HG03045 (cell line): ENCODE measurements around the gene NPEPL1.
"Not testable (repeated sequence)": the region's sequence is repeated elsewhere in the genome, so short reads cannot be mapped to it uniquely, and the experiment has no call there.

Experiments used
- ATAC-seq: cut with Tn5 transposase; IDR thresholded peaks from one replicate; pipeline ENCODE4 v1.9.1; 2021; ENCODE audit warnings: mild to moderate bottlenecking, moderate library complexity; ENCODE audit not compliant: unreplicated experiment

Gene NPEPL1

DNA sequence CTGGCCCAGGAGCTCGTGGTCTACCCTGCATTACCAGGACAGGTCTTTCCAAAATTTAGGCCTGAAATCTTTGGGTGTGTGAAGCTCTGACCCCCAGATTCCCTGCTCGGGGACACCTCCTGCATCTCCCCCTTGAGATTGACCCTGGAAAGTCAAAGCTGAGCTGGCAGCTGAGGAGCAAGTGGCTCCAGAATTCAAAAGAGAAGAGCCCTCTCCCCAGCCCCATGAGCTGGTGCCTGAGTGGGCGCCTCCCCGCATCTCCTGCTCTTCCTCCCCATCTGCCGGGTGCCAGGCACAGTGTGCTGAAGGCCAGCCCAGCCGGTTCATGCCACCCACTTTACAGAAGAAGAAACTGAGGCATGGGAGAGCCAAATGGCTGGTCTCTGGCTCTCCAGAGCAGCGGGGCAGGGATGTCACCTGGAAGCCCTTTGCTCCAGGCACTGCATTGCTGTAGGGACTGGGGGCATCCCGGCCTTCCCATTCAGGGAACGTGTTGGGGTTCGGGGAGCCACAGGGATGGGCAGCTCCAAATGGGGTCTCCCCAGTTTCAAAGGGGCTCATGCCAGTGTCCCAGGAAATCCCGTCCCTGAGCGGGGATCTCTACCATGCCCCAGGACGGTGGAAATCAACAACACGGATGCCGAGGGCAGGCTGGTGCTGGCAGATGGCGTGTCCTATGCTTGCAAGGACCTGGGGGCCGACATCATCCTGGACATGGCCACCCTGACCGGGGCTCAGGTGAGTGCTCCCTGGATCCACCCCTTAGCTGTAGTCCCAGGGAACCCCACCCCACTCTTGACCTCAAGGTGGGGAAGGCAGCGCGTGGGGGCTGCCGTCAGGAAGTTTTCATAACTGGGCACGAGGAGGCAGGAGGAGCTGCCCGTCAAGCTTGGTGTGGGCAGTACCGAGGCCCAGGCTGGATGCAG, 20.5 kb downstream of the NPEPL1 start:
- no peak for ATAC-seq

- no peak for ATAC-seq
Observed at GRCh38 chr20:58713801-58714339, 21.3 kb downstream of the NPEPL1 start.

DNA sequence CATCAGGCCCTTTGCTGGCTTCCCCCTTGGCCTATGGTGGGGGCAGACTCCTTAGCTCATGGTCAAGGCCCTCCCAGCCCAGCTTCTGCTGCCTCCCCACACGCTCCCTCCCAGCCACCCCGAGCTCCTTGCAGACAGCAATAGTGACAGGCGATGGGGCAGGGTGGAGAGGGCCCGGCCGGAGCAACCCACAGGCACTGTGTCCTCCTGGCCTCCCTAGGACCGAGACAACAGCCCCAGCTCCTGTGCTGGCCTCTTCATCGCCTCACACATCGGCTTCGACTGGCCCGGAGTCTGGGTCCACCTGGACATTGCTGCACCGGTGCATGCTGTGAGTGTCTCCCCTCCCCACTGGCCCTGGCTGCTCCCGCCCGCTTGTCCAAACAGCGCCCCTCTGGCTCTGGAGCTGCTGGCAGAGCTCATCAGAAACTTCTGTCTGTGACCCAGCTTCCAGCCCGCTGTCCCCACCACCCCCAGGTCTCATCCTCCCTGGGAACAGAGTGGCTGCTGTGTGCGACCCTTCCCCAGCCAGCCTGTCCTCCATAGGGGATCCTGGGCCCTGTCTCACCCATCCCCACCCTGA, 21.8 kb downstream of the NPEPL1 start:
- no peak for ATAC-seq

GRCh38 chr20:58714923-58715351, 22.3 kb downstream of the NPEPL1 start:
- no peak for ATAC-seq

- no peak for ATAC-seq
Observed at GRCh38 chr20:58715391-58715800, 22.8 kb downstream of the NPEPL1 start.

GRCh38 chr20:58715801-58716475, 23.3 kb downstream of the NPEPL1 start:
- no peak for ATAC-seq

DNA sequence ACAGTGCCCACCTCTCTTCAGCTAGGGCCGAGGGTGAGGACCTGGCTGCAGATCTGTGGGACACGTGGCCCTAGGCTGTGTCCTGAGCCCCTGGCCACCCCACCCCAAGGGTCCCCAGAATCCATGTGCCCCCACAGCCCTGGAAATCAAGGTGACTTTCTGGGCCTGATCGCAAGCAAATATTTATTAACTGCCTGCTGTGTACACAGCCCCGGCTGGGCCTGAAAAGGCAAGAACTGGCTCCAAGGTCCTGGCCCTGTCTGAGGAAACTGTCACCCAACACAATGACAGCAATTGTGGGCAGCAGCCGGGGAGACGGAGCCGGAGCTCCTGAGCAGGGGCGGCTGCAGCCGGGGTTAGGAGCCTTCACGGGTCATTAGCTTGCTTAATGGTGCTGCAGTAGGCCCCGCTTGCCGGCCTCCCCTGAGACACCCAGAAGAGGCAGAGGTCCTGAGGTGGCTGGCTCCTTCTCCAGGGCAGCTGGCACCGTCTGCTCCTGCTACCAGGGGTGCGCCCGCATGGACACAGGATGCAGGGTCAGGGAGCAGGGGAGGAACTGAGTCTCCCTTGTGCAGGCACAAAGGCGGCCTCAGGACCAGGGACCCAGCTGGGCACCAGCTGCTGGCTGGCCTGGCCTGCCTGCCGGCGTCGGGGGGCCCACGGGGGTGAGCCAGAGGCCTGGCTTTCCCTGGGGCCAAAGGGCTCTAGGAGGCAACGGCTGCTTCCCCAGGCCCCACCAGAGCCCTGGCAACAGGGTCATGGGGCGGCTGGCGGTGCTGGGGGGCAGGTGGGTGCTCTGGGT, 24.1 kb downstream of the NPEPL1 start:
- ATAC-seq: no peak

- no peak for ATAC-seq
Observed at GRCh38 chr20:58717278-58718091, 24.9 kb downstream of the NPEPL1 start.

- ATAC-seq: no peak
Observed at GRCh38 chr20:58718121-58718563, 25.5 kb downstream of the NPEPL1 start.

DNA sequence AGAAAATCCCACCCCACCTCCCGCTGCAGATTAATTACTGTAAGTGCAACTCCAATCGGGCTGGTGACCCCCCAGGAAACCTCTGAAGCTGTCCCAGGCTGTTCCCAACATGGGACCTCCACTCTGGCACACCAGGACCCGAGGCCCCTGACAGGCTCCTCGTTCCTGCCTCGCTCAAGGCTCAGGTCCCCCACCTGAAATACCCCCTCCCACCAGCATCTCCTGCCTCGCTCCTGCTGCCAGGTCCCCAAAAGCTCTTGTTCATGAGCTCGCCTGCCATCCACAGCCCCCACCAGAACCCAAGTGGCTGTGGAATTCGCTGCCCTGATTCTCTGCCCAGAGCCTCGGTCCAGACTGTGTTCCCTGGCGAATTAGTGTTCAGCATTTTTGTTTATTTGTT, 26.1 kb downstream of the NPEPL1 start:
- no peak for ATAC-seq

- ATAC-seq: no peak
Observed at GRCh38 chr20:58719258-58719657, 26.7 kb downstream of the NPEPL1 start.

- ATAC-seq: no peak
Observed at GRCh38 chr20:58719971-58720371, 27.4 kb downstream of the NPEPL1 start.

DNA sequence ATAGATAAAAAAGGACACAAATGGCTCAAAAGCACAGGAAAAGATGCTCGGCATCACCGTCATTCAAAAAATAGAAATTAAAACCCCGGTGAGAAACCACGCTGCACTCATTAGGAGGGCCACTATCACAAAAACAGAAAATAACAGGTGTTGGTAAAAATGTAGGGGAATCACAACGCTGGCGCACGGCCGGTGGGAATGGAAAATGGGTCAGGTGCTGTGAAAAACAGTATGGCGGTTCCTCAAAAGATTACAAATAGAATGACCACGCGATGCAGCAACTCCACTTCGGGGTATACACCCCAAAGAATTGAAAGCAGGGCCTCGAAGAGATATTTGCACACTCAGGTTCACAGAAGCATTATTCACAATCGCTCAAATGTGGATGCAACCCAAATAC, 28.3 kb downstream of the NPEPL1 start:
- no peak for ATAC-seq

DNA sequence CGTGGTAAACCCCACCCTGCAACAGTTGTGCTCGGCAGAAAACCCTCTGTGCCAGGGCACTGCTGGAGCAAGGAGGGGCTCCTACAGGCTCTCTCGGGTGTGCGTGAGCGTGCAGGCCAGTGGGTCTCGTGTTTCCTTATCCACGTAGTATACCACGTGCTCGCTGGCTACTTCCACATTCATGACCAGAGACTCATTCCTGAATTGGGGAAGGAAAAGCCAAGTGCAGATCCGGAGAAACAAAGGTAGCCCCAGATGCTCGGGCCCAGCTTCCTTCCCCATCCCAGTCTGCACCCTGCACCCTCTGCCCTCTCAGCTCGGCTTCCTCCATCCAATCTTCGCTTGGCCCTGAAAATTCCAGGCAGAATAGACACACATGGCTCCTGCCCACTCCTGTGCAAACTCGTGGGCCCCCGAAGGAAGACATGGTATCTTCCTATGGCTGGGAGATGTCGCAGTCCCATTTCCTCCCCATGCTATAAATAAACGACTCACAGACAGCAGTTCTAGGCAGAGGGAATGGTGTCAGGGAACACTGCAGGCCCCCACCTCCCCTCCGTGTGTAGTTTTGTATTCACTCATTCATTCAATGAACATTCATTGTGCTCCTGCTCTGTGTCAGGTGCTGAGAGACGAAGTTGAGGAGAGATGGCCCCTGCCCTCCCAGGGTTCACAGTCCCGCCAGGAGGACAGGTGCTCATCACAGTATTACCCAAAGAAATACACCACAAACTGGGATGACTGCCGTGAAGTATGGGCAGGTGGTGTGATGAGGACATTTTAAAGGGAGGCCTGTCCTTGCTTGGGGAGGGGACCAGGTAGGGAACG, 29.6 kb downstream of the NPEPL1 start:
- no peak for ATAC-seq

GRCh38 chr20:58722877-58723627, 30.5 kb downstream of the NPEPL1 start:
- no peak for ATAC-seq

DNA sequence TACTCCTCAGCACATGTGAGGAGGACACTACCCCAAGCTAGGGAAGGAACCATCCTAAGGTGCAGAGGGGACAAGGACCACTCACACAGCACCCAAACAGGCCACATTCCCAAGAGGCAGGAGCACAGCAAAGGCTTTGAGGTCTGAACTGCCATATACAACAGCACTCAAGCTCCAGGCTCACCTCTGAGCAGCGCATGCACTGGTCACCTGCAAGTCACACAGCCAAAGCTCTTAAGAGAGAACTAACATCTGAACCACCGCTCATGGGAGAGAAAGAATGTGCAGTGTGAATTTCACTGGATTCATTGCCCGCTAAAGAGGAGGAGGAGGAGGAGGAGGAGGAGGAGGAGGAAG, 31.0 kb downstream of the NPEPL1 start:
- no peak for ATAC-seq

GRCh38 chr20:58726156-58726555, 33.6 kb downstream of the NPEPL1 start:
- not testable (repeated sequence) for ATAC-seq

DNA sequence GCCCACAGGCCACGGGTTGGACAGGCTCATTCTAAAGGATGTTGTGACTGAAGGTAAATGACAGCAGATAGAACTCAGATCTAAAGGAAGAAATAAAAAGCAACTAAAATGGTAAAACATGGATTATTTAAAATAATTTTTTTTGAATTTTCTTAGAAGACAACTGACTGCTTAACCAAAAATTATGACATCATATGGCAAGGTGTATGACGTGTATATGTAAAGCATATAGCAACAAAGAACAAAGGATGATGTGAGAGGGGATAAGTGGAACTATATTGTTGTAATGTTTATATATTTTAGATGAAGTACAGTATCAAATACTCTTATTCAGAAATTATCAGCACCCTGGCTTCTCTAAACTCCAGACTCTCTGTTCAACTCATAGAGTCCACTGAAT, 38.6 kb downstream of the NPEPL1 start:
- ATAC-seq: no peak
